Stimulated activated CD4-positive, alpha-beta T cell treated with anti-CD3 and anti-CD28 coated beads, Interleukin-2, amount 100 ng/mL, for 4 hours (primary cell): ENCODE measurements around the gene BARX1.

ENCODE experiments used
- DNase-seq: peaks from one replicate; pipeline ENCODE4 v3.0.0-alpha.2; 2020; ENCODE audit warnings: low read depth

BARX1 gene

GRCh38 chr9:93917121-93917853, 37.9 kb downstream of the BARX1 start:
- no peak for DNase-seq

- no peak for DNase-seq
Measured at GRCh38 chr9:93916358-93916757, 38.8 kb downstream of the BARX1 start.

GRCh38 chr9:93911801-93912554, 43.2 kb downstream of the BARX1 start:
- DNase-seq, result no peak

GRCh38 chr9:93911136-93911745, 43.9 kb downstream of the BARX1 start:
- DNase-seq, result no peak

DNA sequence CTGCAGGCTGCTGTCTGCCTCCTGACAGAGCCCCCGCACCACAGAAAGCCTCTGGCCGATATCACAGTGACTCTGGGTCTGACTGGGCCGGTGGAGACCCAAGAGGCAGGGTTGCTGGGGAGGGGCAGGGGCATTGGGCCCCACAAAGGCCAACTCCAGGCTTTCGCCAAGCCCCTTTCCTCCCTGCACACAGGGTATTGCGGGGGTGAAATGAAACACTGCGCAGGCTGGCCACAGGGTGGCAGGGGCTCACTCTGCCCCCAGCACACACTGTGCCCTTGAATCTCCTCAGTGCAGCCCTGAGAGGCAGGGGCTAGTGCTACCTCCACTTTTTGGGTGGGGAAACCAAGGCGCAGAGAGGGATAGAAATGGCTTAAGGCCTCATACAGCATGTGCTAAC, 44.6 kb downstream of the BARX1 start:
- DNase-seq, result no peak

- no peak for DNase-seq
Measured at GRCh38 chr9:93910196-93910595, 45.0 kb downstream of the BARX1 start.

- no peak for DNase-seq
Measured at GRCh38 chr9:93909242-93909616, 45.9 kb downstream of the BARX1 start.

- no peak for DNase-seq
Measured at GRCh38 chr9:93908591-93909241, 46.4 kb downstream of the BARX1 start.

DNA sequence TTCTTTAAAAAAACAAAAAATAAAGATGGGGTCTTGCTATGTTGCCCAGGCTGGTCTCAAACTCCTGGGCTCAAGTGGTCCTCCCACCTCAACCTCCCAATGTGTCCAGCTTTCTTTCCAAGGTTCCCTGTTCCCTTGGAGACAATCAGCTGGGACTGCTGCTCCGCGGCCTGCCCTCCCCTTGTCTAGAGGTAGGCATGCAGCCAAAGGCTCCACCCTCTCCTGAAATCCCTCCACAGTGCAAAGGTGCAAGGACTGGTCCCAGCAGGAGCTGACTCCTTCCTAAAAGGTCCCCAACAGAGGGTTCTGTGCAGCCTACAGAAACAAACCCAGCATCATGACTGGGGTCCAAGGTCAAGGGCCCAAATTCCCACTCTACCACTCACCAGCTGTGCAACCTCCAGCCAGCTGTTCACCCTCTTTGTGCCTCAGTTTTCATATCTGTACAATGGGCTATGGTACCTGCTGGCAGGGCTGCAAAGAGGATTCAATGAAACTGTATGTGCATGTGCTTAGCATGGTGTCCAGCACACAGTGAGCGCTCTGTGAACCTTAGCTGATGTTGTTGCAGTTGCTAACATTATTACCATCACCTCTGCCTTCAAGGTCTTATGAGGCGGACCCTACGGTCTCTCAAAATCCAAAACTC, 47.5 kb downstream of the BARX1 start:
- no peak for DNase-seq

DNA sequence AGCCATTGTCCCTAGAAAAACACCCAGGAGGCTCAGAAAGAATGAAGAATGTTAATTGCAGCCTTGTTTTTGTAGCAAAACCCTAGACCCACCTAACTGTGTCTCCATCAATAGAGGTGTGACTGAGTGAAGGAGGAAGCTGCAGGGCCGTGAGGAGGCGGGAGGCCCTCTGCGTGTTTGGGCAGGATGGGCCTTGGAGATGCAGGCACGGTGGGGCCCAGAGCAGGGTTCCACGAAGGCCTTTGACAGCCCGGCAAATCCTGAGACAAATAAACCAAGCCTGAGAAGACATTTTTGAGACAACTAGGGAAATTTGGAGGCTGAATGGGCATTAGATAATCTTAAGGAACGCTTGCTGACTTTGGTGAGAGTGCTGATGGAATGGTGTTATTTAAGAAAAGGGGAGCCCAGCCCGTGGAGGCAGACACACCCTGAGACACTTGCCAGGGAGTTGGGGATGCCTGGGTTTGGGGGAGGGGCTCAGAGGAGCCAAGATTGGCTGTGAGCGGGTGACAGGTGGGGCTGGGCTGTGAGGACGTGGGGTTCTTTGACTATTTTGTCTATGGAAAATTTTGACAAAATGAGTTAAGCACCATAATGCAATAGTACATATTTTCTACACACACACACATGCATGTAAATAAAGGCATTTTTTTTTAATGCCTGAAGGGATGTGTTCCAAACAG, 48.8 kb downstream of the BARX1 start:
- no peak for DNase-seq

DNA sequence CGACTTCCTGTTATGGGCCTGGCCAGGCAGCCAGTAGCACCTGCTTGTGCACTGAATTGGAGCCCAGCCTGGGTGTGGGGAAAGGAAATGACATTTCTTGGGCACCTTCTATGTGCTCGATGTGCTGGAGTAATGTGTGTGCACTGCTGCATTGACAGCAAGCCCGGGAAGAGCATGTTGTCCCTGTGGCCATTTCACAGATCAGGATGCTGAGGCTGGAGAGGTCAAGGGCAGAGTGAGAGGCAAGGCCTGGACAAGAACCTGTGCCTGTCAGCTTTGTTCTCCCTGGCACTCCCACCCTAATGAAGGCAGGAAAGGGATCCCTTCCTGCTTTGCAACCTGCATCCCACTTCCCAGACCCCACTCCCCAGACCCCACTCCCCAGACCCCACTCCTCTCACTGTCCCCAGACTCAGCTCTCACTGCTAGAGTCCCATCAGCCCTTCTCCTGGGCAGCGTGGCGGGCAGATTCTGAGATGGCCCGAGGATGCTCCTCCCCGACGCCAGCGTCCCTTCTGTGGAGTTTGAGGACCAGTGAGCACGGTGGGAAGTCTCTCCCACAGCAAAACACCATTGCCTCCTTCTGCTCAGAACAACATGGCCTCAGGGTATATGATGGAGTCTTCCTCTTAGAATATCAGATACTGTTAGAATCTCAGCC, 49.6 kb downstream of the BARX1 start:
- DNase-seq, result no peak

GRCh38 chr9:93904649-93905472, 50.3 kb downstream of the BARX1 start:
- no peak for DNase-seq

GRCh38 chr9:93903886-93904648, 51.1 kb downstream of the BARX1 start:
- DNase-seq, result no peak

GRCh38 chr9:93902780-93903655, 52.1 kb downstream of the BARX1 start:
- DNase-seq, result no peak

GRCh38 chr9:93902051-93902779, 52.9 kb downstream of the BARX1 start:
- no peak for DNase-seq
